Measurements from ENCODE around the gene WDR27.

WDR27 gene

GRCh38 chr6:169592558-169592957 lies 109.3 kb downstream of the WDR27 start:
- no peak for TF ChIP-seq CTCF (IDR thresholded peaks at IDR 0.05; ENCODE audit: low read depth, low read length, missing control alignments)
- no peak for DNase-seq (ENCODE audit: low read depth)
- H3K4me3 ChIP-seq (ENCODE audit: low read depth, low read length), result no peak overlapping the region

- TF ChIP-seq CTCF (IDR thresholded peaks at IDR 0.05; ENCODE audit: low read depth, low read length, missing control alignments), result no peak
- H3K4me3 ChIP-seq (ENCODE audit: low read depth, low read length), result no peak overlapping the region
Observed at GRCh38 chr6:169591616-169592015, 110.2 kb downstream of the WDR27 start.

GRCh38 chr6:169590376-169590939 lies 111.4 kb downstream of the WDR27 start:
- no peak overlapping the region for H3K4me3 ChIP-seq (ENCODE audit: low read depth, low read length)
- no peak for DNase-seq (ENCODE audit: low read depth)
- no peak for TF ChIP-seq CTCF (IDR thresholded peaks at IDR 0.05; ENCODE audit: low read depth, low read length, missing control alignments)

More at GRCh38 chr6:169591616-169592015, 110.2 kb downstream of the WDR27 start:
- no peak for DNase-seq (ENCODE audit: low read depth)

GRCh38 chr6:169589699-169590257 lies 112.1 kb downstream of the WDR27 start:
- no peak overlapping the region for H3K4me3 ChIP-seq (ENCODE audit: low read depth, low read length)
- TF ChIP-seq CTCF (IDR thresholded peaks at IDR 0.05; ENCODE audit: low read depth, low read length, missing control alignments), result no peak
- no peak for DNase-seq (ENCODE audit: low read depth)

GRCh38 chr6:169589293-169589692 lies 112.5 kb downstream of the WDR27 start:
- no peak for TF ChIP-seq CTCF (IDR thresholded peaks at IDR 0.05; ENCODE audit: low read depth, low read length, missing control alignments)
- DNase-seq (ENCODE audit: low read depth), result peak; percentile 31
- no peak overlapping the region for H3K4me3 ChIP-seq (ENCODE audit: low read depth, low read length)

- H3K4me3 ChIP-seq (ENCODE audit: low read depth, low read length), result no peak overlapping the region
- no peak for TF ChIP-seq CTCF (IDR thresholded peaks at IDR 0.05; ENCODE audit: low read depth, low read length, missing control alignments)
- no peak for DNase-seq (ENCODE audit: low read depth)
Observed at GRCh38 chr6:169587975-169588374, 113.9 kb downstream of the WDR27 start.
